HTERT RPE-1 (cell line): ENCODE data around the gene DIP2C.
"Not testable (repeated sequence)": the region's sequence is repeated elsewhere in the genome, so short reads cannot be mapped to it uniquely, and the experiment has no call there.

Source experiments
- in situ Hi-C: fragments of 300-500 bp; cut with MboI; formaldehyde crosslinking; loops from 4 replicates; pipeline ENCODE4 v1.14.3; 2020; ENCODE audit warnings: low sequenced_read_pairs

DIP2C gene

DNA sequence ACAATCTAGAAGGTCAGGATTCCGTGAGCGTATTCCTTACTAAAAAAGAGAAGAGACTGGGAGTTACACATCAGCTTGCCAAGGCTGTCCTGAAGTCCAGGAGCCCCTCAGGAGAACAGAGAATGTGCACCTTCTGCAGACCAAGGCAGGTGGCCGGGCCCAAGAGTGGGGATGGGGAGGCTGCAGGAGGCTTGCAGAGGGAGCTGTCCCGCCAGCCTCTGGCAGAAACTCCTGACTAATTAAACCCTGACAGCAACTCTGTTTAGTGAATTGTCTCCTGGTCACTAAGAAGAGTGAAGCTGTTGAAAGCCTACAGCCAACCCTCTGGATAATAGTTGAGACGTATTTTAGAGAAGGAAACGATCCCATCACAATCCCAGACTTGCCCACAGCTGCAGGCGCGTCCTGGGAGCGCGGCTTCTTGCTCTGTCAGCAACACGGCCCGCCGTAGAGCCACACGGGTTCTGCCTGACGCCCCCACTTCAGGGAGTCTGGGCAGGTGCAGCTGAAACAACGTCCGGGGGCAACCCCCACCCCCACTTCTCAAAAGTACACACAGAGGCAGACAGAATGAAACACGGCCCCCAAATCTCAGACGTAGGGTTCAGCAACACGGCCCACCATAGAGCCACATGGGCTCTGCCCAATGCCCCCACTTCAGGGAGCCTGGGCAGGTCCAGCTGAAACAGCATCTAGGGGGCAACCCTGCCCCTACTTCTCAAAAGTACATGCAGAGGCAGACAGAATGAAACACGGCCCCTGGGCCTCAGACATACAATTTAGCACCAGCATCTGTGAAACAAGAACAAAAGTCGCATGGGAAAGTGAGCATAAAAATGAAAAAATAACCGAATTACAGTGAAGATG is 45.2 kb downstream of the DIP2C start:
- in situ Hi-C loops, result no loop called here

DNA sequence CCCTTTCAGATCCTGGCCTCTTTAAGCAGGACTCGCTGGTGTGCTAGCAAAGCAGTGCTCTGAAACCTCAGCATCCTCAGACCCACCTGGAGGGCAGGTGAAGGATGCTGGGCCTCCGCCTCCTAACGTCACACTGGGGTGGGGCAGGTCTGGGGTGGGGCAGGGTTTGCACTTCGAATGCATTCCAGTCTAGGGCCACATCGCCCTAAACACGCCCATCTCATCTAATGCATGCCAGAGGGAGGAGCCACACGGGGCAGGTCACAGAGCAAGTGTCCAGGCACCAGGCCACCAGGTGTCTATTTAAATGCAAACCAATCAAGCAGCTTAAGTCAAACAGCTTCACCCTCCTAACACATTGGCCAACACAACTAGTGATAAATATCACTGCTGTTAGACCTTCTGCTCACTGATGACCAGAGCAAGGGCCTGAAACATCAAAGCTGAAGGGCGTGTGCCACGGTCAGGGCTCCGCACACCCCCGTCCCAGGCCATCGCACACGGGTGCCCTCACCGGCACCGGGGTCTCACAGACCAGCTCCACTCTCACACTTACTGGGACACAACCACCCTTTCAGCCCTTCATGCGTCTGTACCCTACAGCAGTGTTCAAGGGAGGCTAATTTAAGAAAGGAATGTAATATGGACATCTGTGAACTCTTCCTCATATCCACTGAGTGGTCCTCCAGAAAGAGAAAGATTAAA is 47.1 kb downstream of the DIP2C start:
- in situ Hi-C loops, result no loop called here

DNA sequence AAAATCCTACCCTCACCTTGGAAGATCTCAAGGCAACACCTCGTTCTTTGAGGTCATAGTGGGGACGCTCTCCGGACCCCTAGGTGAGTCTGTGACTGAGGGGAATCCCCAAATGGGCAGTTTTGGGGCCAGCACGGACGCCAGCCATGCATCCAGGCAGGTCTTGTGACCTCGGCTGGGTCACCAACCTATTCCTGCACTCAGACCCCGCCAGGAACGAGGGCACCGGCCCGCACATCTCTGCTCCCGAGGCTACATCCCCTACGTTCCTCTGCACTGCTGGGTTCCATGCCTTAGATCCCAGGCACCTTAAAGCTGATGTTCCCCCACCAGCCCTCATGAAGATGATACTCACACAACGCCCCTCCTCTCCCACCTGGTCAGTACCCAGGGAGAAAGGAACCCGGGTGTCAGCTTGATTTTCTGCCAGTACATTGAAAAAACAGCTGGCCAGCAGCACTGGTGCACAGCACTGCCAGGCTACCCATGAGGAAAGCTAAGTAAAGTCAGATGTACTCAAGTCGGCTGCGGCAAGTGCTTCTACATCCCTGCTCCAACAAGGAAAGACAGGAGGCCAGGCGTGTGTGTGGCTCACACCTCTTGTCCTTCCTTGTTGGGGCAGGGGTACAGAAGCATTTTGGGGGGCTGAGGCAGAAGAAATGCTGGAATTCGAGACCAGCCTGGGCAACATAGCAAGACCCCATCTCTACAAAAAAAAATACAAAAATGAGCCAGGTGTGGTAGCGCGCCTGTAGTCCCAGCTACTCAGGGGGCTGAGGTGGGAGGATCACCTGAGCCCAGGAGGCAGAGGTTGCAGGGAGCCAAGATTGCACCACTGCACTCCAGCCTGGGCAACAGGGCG is 48.1 kb downstream of the DIP2C start:
- in situ Hi-C loops, result no loop called here

DNA sequence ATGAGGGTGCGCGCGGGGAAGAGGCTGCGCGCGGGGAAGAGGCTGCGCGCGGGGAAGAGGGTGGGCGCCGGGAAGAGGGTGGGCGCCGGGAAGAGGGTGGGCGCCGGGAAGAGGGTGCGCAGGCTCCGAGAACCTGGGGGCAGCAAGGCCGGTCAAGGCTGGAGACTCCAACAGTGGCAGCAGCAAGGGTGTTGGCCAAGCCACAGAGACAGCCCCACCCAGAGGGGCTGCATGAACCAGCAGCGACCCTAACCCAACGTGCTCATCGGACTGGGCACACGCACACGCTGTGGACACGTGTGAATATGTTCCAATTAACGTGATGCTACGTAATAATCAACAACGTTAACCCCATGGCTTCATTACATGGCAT is 48.8 kb downstream of the DIP2C start:
- in situ Hi-C loops, result no loop called here

DNA sequence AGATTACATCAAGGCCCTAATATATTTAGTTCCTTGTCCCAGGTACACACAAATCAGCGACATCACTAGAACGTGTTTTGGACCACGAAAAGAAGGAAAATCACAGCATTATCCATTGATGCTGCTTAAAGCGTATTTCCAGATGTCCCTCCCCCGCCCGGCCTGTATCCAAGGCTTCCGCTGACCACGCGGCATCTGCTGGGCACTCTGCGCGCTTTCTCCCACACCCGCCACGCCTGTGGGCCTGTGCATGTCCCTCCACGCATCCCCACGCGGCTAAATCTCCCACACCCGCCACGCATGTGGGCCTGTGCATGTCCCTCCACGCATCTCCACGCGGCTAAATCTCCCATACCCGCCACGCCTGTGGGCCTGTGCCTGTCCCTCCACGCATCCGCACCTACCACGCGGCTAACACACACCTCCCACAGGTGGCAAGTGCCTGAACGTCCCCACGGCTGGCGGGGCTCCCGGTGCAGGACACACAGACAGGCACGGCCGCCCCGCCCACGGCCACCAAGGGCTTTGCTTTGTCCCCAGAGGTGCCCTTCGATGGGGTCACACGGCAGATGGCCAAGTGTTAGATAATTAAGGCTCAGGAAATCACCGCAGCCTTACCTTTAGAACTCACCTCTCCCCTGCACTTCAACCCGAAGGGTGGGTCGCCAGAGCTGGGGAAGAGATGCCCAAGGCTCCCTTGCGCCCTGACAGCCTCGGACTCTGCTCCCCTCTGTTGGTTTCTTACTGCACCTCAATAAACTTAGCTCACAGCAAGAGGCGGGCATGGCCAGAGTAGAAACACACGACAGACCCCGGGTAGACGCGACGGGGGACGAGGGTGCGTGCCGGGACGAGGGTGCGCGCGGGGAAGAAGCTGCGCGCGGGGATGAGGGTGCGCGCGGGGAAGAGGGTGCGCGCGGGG is 49.5 kb downstream of the DIP2C start:
- in situ Hi-C loops, result no loop called here

DNA sequence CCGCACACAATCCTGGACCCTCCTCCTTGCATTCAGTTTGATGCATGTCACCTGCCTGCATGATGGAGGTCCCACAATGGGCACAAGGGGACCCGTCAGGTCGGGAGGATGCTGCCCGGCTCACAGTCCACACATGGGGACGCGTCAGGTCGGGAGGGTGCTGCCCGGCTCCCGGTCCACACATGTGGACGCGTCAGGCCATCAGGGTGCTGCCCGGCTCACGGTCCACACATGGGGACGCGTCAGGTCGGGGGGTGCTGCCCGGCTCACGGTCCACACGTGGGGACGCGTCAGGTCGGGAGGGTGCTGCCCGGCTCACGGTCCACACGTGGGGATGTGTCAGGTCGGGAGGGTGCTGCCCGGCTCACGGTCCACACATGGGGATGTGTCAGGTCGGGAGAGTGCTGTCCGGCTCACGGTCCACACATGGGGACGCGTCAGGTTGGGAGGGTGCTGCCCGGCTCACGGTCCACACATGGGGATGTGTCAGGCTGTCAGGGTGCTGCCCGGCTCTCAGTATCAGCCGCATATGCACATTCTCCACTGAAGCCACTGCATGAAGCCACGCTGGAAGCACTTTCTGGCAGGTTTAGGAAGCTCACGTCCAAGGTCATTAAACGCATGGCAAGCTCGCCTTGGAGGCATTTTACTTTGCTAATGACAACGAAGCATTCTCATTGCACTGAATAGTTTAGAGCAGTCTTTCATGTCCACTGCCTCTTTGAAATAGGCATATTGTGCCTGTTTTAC is 50.3 kb downstream of the DIP2C start:
- in situ Hi-C loops, result no loop called here

DNA sequence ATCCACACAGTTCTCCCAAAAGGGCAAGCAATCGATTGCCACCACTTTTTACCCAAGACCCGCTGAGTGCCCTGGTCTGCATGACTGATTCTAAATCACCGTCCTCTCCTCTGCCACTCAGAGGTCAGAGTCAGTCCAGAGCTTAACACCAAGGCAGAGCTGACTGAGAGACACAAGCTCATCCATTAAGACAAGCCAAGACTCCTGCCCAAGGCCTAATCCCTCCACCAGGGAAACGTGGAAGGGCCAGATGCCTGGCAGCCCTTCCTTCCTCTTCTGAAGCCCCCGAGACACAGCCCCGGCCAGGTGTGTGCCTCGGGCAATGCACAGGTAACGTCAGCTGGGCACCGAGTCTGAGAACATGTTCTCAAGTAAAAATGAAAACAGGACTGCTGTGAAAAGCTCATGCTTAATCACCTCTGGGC is 51.7 kb downstream of the DIP2C start:
- in situ Hi-C loops, result no loop called here

DNA sequence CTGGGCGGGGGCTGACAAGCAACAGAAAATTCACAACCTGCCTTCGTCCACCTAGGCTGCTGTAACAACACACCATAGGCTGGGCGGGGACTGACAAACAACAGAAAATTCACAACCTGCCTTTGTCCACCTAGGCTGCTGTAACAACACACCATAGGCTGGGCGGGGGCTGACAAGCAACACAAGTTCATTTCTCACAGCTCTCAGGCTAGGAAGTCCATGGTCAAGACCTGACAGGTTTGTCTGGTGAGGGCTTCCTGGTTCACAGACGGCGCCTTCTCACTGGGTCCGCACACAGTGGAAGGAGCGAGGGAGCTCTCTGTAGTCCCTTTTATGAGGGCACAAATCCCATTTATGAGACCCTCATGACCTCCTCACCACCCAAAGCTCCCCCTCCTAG is 52.2 kb downstream of the DIP2C start:
- in situ Hi-C loops, result no loop called here

DNA sequence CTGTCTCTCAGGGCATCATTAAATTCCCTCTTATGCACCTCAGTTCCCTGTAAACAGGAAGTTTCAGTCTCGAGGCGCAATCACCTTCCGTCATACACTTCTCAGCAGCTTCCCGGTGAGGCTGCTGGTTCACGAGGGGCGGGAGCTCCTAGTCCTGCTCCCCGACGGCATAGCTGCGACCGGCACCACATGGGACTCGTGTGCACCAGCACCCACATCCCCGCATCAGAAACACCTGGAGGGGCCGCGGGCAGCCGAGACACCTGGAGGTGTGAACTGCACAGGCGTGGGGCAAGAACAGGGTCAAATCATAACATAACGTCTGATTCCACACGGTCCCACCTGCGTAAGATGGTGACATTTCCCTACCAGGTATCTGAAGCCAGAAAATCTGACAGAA is 52.7 kb downstream of the DIP2C start:
- in situ Hi-C loops, result no loop called here

DNA sequence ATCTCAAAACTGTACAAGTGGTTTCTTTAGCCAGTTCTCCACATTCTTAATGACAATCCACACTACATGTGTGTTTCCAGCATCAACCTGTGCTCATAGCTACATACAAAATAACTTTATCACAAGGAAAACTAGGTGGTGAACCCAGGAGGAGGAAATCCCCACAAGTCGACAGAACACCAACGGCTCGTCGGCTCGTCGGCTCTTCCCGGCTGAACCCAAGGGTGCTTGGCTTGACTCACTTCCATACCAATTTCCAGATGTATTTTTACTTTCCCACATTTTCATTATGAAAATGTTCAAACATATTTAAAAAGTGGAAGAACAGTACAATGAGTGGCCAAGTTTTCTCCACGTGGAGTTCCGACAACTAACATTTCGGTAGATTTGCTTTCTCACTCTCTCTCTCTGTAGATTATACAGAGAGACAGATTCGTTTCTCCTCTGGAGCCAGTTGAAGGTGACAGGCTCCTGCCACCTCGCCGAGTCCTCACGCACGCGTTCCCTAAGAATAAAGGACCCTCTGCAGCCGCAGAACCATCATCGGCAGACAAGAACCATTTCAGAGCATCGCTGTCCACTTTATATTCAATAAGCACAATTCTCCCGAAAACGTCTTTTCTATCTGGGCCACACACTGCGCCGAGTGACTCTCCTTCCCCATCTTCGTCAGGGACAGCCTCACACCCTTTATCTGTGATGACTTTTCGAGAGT is 53.3 kb downstream of the DIP2C start:
- in situ Hi-C loops, result no loop called here

DNA sequence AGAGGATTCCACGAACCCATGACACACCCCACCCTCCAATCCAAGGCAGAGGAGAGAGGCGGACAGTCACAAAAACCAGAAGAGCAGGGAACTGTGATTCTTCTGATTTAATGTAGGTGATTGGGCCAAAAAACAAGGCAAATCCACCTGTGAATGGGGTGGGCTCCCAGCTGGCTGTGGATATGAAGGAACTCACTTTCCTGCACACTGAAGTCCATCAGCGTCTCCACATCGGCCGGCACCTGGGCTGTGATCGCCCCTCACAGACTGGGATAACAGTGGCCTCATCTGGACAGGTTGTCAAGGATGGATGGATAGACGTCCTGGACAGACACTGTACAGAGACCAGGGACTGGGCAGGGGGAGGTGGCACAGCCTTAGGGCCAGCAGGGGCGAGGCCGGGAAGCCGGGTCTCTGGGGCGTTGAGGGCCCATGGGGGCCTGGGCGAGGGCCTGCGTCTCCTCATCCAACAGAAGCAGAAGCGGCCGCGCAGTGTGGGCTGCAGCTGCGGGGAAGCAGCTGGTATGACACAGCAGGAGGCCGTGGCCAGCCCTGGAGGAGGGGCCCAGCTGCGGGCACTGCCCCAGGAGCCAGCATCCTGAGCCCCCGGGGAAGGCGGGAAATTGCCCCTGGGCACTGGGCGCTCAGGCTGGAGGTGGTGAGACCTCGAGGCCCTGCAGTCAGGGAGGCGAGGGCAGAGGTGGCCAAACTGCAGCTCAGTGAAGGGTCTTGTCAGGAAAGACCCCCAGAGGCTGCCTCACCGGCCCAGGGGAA is 54.2 kb downstream of the DIP2C start:
- in situ Hi-C loops, result no loop called here

DNA sequence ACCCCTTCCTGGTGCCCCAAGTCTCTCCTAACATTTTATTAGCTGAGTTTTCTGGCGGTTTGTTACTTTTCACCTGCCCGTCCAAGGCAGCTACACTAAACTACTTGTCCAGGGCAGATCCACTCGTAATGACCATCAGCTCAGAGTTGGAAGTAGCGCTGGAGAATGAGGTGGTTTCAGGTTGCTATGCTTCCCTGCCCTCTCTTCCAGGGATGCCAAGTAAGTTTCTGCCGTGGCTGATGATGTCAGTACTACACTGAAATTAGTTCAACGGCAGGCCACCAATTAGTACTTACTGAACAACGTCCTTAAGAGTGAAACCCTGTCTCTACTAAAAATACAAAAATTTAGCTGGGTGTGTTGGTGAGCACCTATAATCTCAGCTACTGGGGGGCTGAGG is 55.2 kb downstream of the DIP2C start:
- in situ Hi-C loops, result no loop called here

DNA sequence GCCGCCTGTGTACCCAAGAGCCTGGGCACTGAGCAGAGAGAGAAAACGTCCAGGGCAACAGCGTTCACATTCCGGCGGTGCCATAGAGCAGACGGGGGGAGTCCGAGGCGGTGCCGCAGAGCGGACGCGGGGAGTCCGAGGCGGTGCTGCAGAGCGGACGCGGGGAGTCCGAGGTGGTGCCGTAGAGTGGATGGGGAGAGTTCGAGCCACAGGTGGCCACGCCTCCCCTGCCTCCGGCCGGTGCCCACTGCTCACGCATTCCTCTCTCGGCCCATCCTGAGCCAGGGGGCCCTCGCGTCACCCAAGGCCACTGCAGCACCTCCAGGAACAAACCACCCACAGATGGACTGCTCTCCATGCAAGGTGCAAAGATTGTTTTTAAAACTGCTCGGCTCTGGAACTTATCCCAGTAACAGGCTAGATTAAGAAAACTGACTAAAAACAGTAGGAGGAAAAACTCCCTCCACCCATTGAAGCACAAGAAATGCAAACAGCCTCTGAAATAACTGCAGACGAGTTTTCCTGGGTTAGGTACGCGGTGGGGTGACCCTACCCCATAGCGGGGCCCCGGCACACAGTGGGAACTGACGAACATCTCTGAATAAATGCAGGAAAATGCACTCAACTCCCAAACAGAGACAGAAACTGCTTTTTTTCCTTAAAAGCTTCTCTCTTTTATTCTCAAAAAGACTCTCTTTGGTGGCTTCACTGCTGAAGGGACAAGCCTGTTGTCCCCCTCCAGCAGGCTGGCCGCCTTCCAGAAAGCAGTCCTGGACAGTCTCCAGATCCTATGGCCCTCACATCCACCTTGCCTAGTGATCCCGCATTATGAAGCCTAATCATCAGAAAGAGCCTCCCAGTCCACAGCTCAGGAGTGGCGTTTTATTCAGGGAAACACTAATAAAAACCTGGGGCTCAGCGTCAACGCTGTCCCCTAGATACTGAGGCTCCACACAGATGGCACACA is 55.9 kb downstream of the DIP2C start:
- in situ Hi-C loops, result no loop called here

DNA sequence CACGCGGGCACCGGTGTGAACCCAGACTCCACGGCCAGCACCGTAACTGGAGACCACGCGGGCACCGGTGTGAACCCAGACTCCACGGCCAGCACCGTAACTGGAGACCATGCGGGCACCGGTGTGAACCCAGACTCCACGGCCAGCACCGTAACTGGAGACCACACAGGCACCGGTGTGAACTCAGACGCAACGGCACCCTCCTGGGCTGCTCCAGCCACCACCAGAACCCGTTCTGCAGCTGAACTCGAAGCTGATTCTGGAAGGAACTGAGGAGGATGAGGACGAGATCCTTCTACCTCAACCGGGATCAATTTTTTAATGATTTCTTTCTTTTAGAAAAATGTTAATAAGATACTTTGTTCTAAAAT is 56.7 kb downstream of the DIP2C start:
- in situ Hi-C loops, result not testable (repeated sequence)

DNA sequence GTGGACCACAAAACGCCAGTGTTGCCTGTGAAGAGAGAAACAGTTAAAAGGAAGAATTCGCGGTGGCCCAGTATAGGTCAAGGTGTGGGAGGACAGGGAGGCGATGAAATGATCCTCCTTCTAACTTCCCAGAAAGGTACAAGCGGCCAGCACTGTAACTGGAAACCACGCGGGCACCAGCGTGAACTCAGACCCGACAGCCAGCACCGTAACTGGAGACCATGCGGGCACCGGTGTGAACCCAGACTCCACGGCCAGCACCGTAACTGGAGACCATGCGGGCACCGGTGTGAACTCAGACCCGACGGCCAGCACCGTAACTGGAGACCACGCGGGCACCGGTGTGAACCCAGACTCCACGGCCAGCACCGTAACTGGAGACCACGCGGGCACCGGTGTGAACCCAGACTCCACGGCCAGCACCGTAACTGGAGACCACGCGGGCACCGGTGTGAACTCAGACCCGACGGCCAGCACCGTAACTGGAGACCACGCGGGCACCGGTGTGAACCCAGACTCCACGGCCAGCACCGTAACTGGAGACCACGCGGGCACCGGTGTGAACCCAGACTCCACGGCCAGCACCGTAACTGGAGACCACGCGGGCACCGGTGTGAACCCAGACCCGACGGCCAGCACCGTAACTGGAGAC is 57.2 kb downstream of the DIP2C start:
- in situ Hi-C loops, result not testable (repeated sequence)

DNA sequence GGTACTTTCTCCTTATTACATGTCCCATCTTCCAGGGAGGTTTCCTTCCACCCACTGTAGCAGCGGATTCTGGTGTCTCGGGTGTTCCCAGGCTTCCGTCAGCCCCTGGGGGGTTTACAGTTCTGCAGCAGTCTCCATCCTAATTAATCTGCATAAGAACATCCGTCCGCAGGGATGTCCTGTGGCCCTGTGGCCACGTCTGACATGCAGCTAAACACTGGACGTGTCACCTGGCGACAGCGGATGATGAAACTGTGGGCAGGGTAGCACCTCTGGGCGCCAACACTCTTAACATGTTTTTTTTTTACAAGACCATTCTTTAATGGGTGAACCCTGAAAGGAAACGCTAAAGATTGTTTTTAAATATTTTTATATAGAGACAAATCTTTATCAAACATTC is 58.2 kb downstream of the DIP2C start:
- in situ Hi-C loops, result no loop called here

DNA sequence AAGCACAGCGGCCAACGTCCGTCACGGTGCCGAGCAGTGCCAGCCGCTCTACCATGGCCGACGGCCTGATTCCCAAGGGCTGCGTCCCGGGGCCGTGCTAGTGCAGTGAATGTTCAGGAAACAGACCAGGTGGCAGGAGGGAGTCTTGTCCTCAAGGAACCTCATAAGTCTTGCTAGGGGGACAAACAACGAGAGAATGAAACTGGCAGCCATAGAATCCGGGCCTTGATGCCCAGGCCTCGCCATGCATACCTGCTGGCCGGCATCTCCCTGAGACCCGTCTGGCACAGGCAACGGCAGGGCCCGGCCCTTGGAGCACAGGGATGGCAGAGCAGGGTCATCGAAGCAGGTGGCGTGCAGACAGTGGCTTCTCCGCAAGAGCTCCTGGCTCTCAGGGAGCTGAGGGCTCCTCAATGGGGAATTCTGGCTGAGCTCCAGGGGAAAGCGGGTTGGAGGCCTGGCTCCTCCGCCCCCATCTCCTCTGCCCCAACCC is 58.8 kb downstream of the DIP2C start:
- in situ Hi-C loops, result no loop called here
